Activated CD8-positive, alpha-beta T cell treated with anti-CD3 and anti-CD28 coated beads for 36 hours (primary cell): Measurements from ENCODE around the gene PSMC4. TPM values are rescaled to one million over a fixed set of nuclear protein-coding genes. Genes with fewer than 3 reads are reported as not detected.
A peak's percentile ranks its signal among the peaks of the same experiment; 100 is the strongest.

Experiments used
- ATAC-seq: fragments of 200-7000 bp; cut with Tn5 transposase; one replicate; pipeline ENCODE4 v1.10.0; 2021; ENCODE audit warnings: mild to moderate bottlenecking, moderate library complexity
- CTCF ChIA-PET: fragments of 350-600 bp; sonication (Branson Sonifier 250); formaldehyde crosslinking; loops from one replicate; lab custom pipeline; 2021; ENCODE audit warnings: antibody characterized with exemption; lab: Charles Lee
- POLR2A ChIA-PET: fragments of 350-600 bp; sonication (Branson Sonifier 250); formaldehyde crosslinking; loops from one replicate; lab custom pipeline; 2021; ENCODE audit warnings: antibody characterized with exemption; lab: Charles Lee
- DNase-seq: peaks from one replicate; pipeline ENCODE4 v3.0.0-alpha.2; 2020
- H3K27ac Mint-ChIP-seq: one replicate; pipeline ENCODE4 v1.8.0; 2021; ENCODE audit warnings: mild to moderate bottlenecking, mixed read lengths
- H3K27me3 Mint-ChIP-seq: one replicate; pipeline ENCODE4 v1.8.0; 2021; ENCODE audit warnings: mixed read lengths
- H3K36me3 Mint-ChIP-seq: one replicate; pipeline ENCODE4 v1.8.0; 2021; ENCODE audit warnings: low read depth, mixed read lengths
- H3K4me1 Mint-ChIP-seq: one replicate; pipeline ENCODE4 v1.8.0; 2021; ENCODE audit warnings: low read depth, mixed read lengths
- H3K4me3 Mint-ChIP-seq: one replicate; pipeline ENCODE4 v1.8.0; 2021; ENCODE audit warnings: mild to moderate bottlenecking, moderate library complexity, mixed read lengths
- H3K9me3 Mint-ChIP-seq: one replicate; pipeline ENCODE4 v1.8.0; 2021; ENCODE audit warnings: mixed read lengths
- CTCF ChIP-seq: fragments of 200-600 bp; IDR thresholded peaks from one replicate; pipeline ENCODE4 v1.8.0; 2022; ENCODE audit warnings: antibody characterized with exemption, mild to moderate bottlenecking
- intact Hi-C: fragments of 100-400 bp; cut with micrococcal nuclease; formaldehyde crosslinking; loops from one replicate; pipeline ENCODE4 v1.10.0; 2022
- total RNA-seq, 2 experiments: library from RNA; stranded (reverse); gene quantifications; one replicate each; pipeline ENCODE4 v1.2.3, GENCODE V29; 2021

The PSMC4 gene
- total RNA-seq, 2 experiments from 2014 or later = 105 to 107 TPM

GRCh38 chr19:39926170-39926760 lies 44.7 kb upstream of the PSMC4 start:
- TF ChIP-seq CTCF = no peak
- Mint-ChIP-seq H3K27me3 (no peaks in the 10 kb centered on the region), H3K4me3 (no peak overlapping the region), H3K27ac (no peak overlapping the region), H3K36me3 (peaks cover 4% of the 10 kb centered on the region), H3K9me3 (no peaks in the 10 kb centered on the region), H3K4me1 (peaks cover 15% of the 10 kb centered on the region)
- ChIA-PET POLR2A (interaction anchor here (1.4 kb wide), 1 partner anchor 19 kb away, joined by 3 read pairs; no protein-coding TSS in a partner anchor), CTCF (interaction anchor here (1.2 to 2.0 kb wide), 2 partner anchors 31 to 44 kb away, joined by 4 to 5 read pairs; no protein-coding TSS in a partner anchor)
- DNase-seq (no peak), ATAC-seq (no peak)
- intact Hi-C loops = no loop called here

- Mint-ChIP-seq H3K36me3 (peaks cover 4% of the 10 kb centered on the region), H3K4me3 (no peak overlapping the region), H3K27me3 (no peaks in the 10 kb centered on the region), H3K27ac (no peak overlapping the region), H3K9me3 (no peaks in the 10 kb centered on the region), H3K4me1 (peaks cover 16% of the 10 kb centered on the region)
- DNase-seq = no peak
- no peak for ATAC-seq
- intact Hi-C loops = no loop called here
- TF ChIP-seq CTCF = no peak
- POLR2A ChIA-PET = interaction anchor here (1.2 kb wide), 1 partner anchor 44 kb away, joined by 3 read pairs; the partner anchor contains the start of gene PSMC4
- CTCF ChIA-PET = interaction anchor here (1.2 to 2.0 kb wide), 2 partner anchors 32 to 44 kb away, joined by 5 read pairs; partner anchors contain the start of gene PSMC4
These were observed 43.9 kb upstream of the PSMC4 start for GRCh38 chr19:39927076-39927475.

GRCh38 chr19:39927524-39928356 lies 43.2 kb upstream of the PSMC4 start:
- DNase-seq (no peak), ATAC-seq (no peak)
- peaks cover 4% of the 10 kb centered on the region for H3K36me3 Mint-ChIP-seq
- intact Hi-C loops = no loop called here
- no peak overlapping the region for H3K4me3 Mint-ChIP-seq
- CTCF ChIA-PET = interaction anchor here (1.2 kb wide), 2 partner anchors 9 to 43 kb away, joined by 3 to 5 read pairs; partner anchors contain the start of gene PSMC4
- H3K9me3 Mint-ChIP-seq = no peaks in the 10 kb centered on the region
- POLR2A ChIA-PET = interaction anchor here (1.2 kb wide), 1 partner anchor 43 kb away, joined by 3 read pairs; the partner anchor contains the start of gene PSMC4
- H3K27ac Mint-ChIP-seq = peak overlapping the region; percentile 70
- H3K27me3 Mint-ChIP-seq = no peaks in the 10 kb centered on the region
- peaks cover 17% of the 10 kb centered on the region for H3K4me1 Mint-ChIP-seq
- TF ChIP-seq CTCF = no peak

- H3K4me1 Mint-ChIP-seq = peaks cover 17% of the 10 kb centered on the region
- H3K27ac Mint-ChIP-seq = peak overlapping the region; percentile 70
- ChIA-PET CTCF (interaction anchor here (1.2 to 1.3 kb wide), 3 partner anchors 8 to 42 kb away, joined by 3 to 5 read pairs (median 3); partner anchors contain the start of gene PSMC4), POLR2A (interaction anchor here (0.8 kb wide), 1 partner anchor 42 kb away, joined by 3 read pairs; the partner anchor contains the start of gene PSMC4)
- no peaks in the 10 kb centered on the region for H3K27me3 Mint-ChIP-seq
- intact Hi-C loops = no loop called here
- DNase-seq (no peak), ATAC-seq (no peak)
- H3K36me3 Mint-ChIP-seq = peaks cover 4% of the 10 kb centered on the region
- no peak overlapping the region for H3K4me3 Mint-ChIP-seq
- no peak for TF ChIP-seq CTCF
- no peaks in the 10 kb centered on the region for H3K9me3 Mint-ChIP-seq
These were observed 42.6 kb upstream of the PSMC4 start for GRCh38 chr19:39928357-39928725.
